HCT116 (cell line): ENCODE results near the gene DOLPP1. TPM values are rescaled to one million over a fixed set of nuclear protein-coding genes. Genes with fewer than 3 reads are reported as not detected.

Source experiments
- ATAC-seq: fragments of 200-7000 bp; cut with Tn5 transposase; 2 replicates; pipeline ENCODE4 v1.9.1; 2020; ENCODE audit warnings: mild to moderate bottlenecking, moderate library complexity
- BruUV-seq: library from RNA; stranded (reverse); fragments of 400-500 nt; replicated peaks from 2 replicates; lab custom pipeline; 2021; lab: Mats Ljungman, UMichigan
- CTCF ChIA-PET: fragments of 300-600 bp; sonication (Branson Sonifier 250); formaldehyde crosslinking; loops from one replicate; lab custom pipeline; 2021; ENCODE audit warnings: antibody characterized with exemption; lab: Charles Lee
- POLR2A ChIA-PET: fragments of 300-600, 350-600 bp; sonication (Branson Sonifier 250); formaldehyde crosslinking; loops from one replicate; lab custom pipeline; 2021; ENCODE audit warnings: antibody characterized with exemption; lab: Charles Lee
- RAD21 ChIA-PET, 2 experiments: fragments of 300-600 bp; sonication (Branson Sonifier 250); formaldehyde crosslinking; loops; one replicate each; lab custom pipeline; 2023; ENCODE audit warnings: low total read pairs in 2 of 2; ENCODE audit not compliant: uncharacterized antibody in 2 of 2, unreplicated experiment in 2 of 2, low non-redundant PET in 1 of 2; lab: Charles Lee
- DNase-seq: peaks from one replicate; pipeline ENCODE4 v3.0.0-alpha.2; 2010; ENCODE audit warnings: low read depth, low spot score
- H2AFZ ChIP-seq: fragments of 200-600 bp; shearing (Covaris generic), sonication (generic); 2 replicates; pipeline ENCODE4 v1.6.1; 2017; ENCODE audit warnings: low read depth, mixed run types, mixed read lengths, antibody characterized with exemption, low read length; ENCODE audit not compliant: poor library complexity, severe bottlenecking
- H3K27ac ChIP-seq: 2 replicates; pipeline ENCODE4 v1.5.1; 2012; ENCODE audit warnings: low read depth, low read length
- H3K27me3 ChIP-seq: fragments of 200-600 bp; sonication (generic); 2 replicates; pipeline ENCODE4 v1.6.1; 2016; ENCODE audit warnings: mixed run types, low read length, mixed read lengths; ENCODE audit not compliant: insufficient read depth
- H3K36me3 ChIP-seq, 2 experiments: fragments of 200-500 bp in 1 of 2; fragments of 200-600 bp in 1 of 2; sonication (Bioruptor generic) in 1 of 2; sonication (generic) in 1 of 2; 2 replicates each; pipeline versions ENCODE4 v1.5.1 to v1.6.1; 2014 to 2016; ENCODE audit warnings: low read length in 2 of 2, inconsistent platforms in 1 of 2, mixed read lengths in 1 of 2, mixed run types in 1 of 2; ENCODE audit not compliant: insufficient read depth in 2 of 2, control insufficient read depth in 1 of 2
- H3K4me1 ChIP-seq, 2 experiments: fragments of 200-600 bp in 1 of 2; sonication (generic) in 1 of 2; 2 replicates each; pipeline versions ENCODE4 v1.5.1 to v1.6.1; 2012 to 2017; ENCODE audit warnings: low read length in 2 of 2, inconsistent platforms in 1 of 2, mild to moderate bottlenecking in 1 of 2, mixed read lengths in 1 of 2, mixed run types in 1 of 2, moderate library complexity in 1 of 2; ENCODE audit not compliant: insufficient read depth in 2 of 2, control insufficient read depth in 1 of 2
- H3K4me2 ChIP-seq: fragments of 200-600 bp; sonication (generic); 2 replicates; pipeline ENCODE4 v1.6.1; 2017; ENCODE audit warnings: mixed run types, low read length, mixed read lengths
- H3K4me3 ChIP-seq, 2 experiments: fragments of 200-600 bp in 1 of 2; sonication (generic) in 1 of 2; replicated peaks in 1 of 2; 2 replicates each; pipeline ENCODE4 v1.5.1; 2011 to 2016; ENCODE audit warnings: low read length in 2 of 2, control low read depth in 1 of 2, low read depth in 1 of 2, mild to moderate bottlenecking in 1 of 2, mixed read lengths in 1 of 2, mixed run types in 1 of 2
- H3K79me2 ChIP-seq: fragments of 200-600 bp; sonication (generic); 2 replicates; pipeline ENCODE4 v1.6.1; 2017; ENCODE audit warnings: mild to moderate bottlenecking, mixed run types, low read length, moderate library complexity, mixed read lengths; ENCODE audit not compliant: insufficient read depth
- H3K9ac ChIP-seq: fragments of 200-600 bp; sonication (generic); 2 replicates; pipeline ENCODE4 v1.6.1; 2016; ENCODE audit warnings: low read length, mixed read lengths
- H3K9me2 ChIP-seq: fragments of 200-600 bp; sonication (generic), shearing (Covaris generic); 2 replicates; pipeline ENCODE4 v1.6.1; 2017; ENCODE audit warnings: mixed run types, mild to moderate bottlenecking, moderate library complexity; ENCODE audit not compliant: insufficient read depth
- H3K9me3 ChIP-seq, 2 experiments: fragments of 200-500 bp in 1 of 2; fragments of 200-600 bp in 1 of 2; sonication (Bioruptor generic) in 1 of 2; sonication (generic) in 1 of 2; 2 replicates each; pipeline ENCODE4 v1.6.1; 2014 to 2017; ENCODE audit warnings: low read length in 2 of 2, mixed read lengths in 2 of 2, inconsistent platforms in 1 of 2, low read depth in 1 of 2, mild to moderate bottlenecking in 1 of 2, mixed run types in 1 of 2, moderate library complexity in 1 of 2; ENCODE audit not compliant: control insufficient read depth in 1 of 2, insufficient read depth in 1 of 2
- H4K20me1 ChIP-seq: fragments of 200-600 bp; sonication (generic), shearing (Covaris generic); 2 replicates; pipeline ENCODE4 v1.6.1; 2017; ENCODE audit warnings: mixed run types, mild to moderate bottlenecking, moderate library complexity; ENCODE audit not compliant: insufficient read depth
- CTCF ChIP-seq, 3 experiments: fragments of 200-600 bp in 1 of 3; sonication (generic) in 1 of 3; IDR thresholded peaks in 2 of 3; conservative IDR thresholded peaks in 1 of 3; 2 replicates each; pipeline ENCODE4 v1.5.1; 2012 to 2017; ENCODE audit warnings: low read depth in 2 of 3, low read length in 2 of 3, antibody characterized with exemption in 1 of 3, borderline replicate concordance in 1 of 3, control low read depth in 1 of 3, mild to moderate bottlenecking in 1 of 3, mixed read lengths in 1 of 3, mixed run types in 1 of 3, moderate library complexity in 1 of 3; ENCODE audit not compliant: insufficient read depth in 1 of 3
- ELF1 ChIP-seq: IDR thresholded peaks from 2 replicates; pipeline ENCODE4 v1.6.1; 2012; ENCODE audit warnings: low read depth, borderline replicate concordance
- EZH2 ChIP-seq: fragments of 200-600 bp; sonication (generic); IDR thresholded peaks from 2 replicates; pipeline ENCODE4 v1.6.1; 2017; ENCODE audit warnings: antibody characterized with exemption, mixed run types
- EZH2phosphoT487 ChIP-seq: fragments of 200-600 bp; IDR thresholded peaks from 2 replicates; pipeline ENCODE4 v1.6.1; 2018; ENCODE audit warnings: antibody characterized with exemption, borderline replicate concordance
- JUND ChIP-seq: IDR thresholded peaks from 2 replicates; pipeline ENCODE4 v1.6.1; 2012
- MAX ChIP-seq: IDR thresholded peaks from 2 replicates; pipeline ENCODE4 v1.6.1; 2012
- POLR2A ChIP-seq: IDR thresholded peaks from 2 replicates; pipeline ENCODE4 v1.7.0; 2011; ENCODE audit warnings: borderline replicate concordance; ENCODE audit not compliant: insufficient read depth, insufficient read length; ENCODE audit errors: extremely low read depth
- POLR2AphosphoS5 ChIP-seq: IDR thresholded peaks from 2 replicates; pipeline ENCODE4 v1.6.1; 2011; ENCODE audit warnings: mild to moderate bottlenecking, low read depth, low read length, moderate library complexity
- RAD21 ChIP-seq: IDR thresholded peaks from 2 replicates; pipeline ENCODE4 v1.6.1; 2012; ENCODE audit warnings: low read depth, mild to moderate bottlenecking
- REST ChIP-seq: IDR thresholded peaks from 2 replicates; pipeline ENCODE4 v1.6.1; 2012; ENCODE audit warnings: low read depth
- SIN3A ChIP-seq: IDR thresholded peaks from 2 replicates; pipeline ENCODE4 v1.6.1; 2012; ENCODE audit warnings: low read depth
- SP1 ChIP-seq: IDR thresholded peaks from 2 replicates; pipeline ENCODE4 v1.6.1; 2012; ENCODE audit warnings: low read depth
- SRF ChIP-seq: IDR thresholded peaks from 2 replicates; pipeline ENCODE4 v1.6.1; 2012; ENCODE audit warnings: low read depth
- ZBTB33 ChIP-seq: IDR thresholded peaks from 2 replicates; pipeline ENCODE4 v1.6.1; 2011; ENCODE audit warnings: mild to moderate bottlenecking, low read length, moderate library complexity; ENCODE audit not compliant: insufficient replicate concordance; ENCODE audit errors: extremely low read depth
- ZNF274 ChIP-seq: fragments of 200-500 bp; sonication (Bioruptor generic); IDR thresholded peaks from 2 replicates; pipeline ENCODE4 v1.6.1; 2014; ENCODE audit warnings: mild to moderate bottlenecking, low read depth, low read length, inconsistent platforms
- intact Hi-C: fragments of 100-400 bp; cut with micrococcal nuclease; formaldehyde crosslinking; loops from 2 replicates; pipeline ENCODE4 v1.10.0; 2022
- total RNA-seq: library from RNA; stranded (reverse); gene quantifications from one replicate; pipeline ENCODE4 v1.2.1, GENCODE V29; 2021; ENCODE audit not compliant: unreplicated experiment

DOLPP1 gene
- total RNA-seq, 1 experiment from 2014 or later: 17.4 TPM

GRCh38 chr9:129080298-129080600, 662 bp upstream of the DOLPP1 start:
- CTCF ChIA-PET: interaction anchor here (2.3 kb wide), 1 partner anchor 544 kb away, joined by 8 read pairs; no protein-coding TSS in a partner anchor

More at GRCh38 chr9:129080298-129080600, 662 bp upstream of the DOLPP1 start:
- ChIA-PET POLR2A (interaction anchor here (0.9 to 1.8 kb wide), 3 partner anchors 10 to 98 kb away, joined by 3 to 5 read pairs (median 4); partner anchors contain the start of genes IER5L and SH3GLB2), RAD21 (interaction anchor here in 1 of 2 experiments (1.0 kb wide), 1 partner anchor 60 kb away, joined by 4 read pairs; no protein-coding TSS in a partner anchor)
- Histone ChIP-seq H3K27ac (no peak overlapping the region), H3K79me2 (peaks cover 31% of the 10 kb centered on the region), H3K4me1 (peaks cover 11 to 17% of the 10 kb centered on the region in 2 experiments), H3K4me3 (peak overlapping the region; percentile 50 to 95), H2AFZ (no peak overlapping the region), H3K36me3 (no peaks in the 10 kb centered on the region), H3K27me3 (no peaks in the 10 kb centered on the region), H3K9ac (peak overlapping the region; percentile 5; the same call in 1 of the 2 replicates), H3K9me2 (no peaks in the 10 kb centered on the region), H4K20me1 (no peaks in the 10 kb centered on the region), H3K4me2 (peak overlapping the region; percentile 65), H3K9me3 (no peaks in the 10 kb centered on the region)
- ATAC-seq (no peak), DNase-seq (no peak)
- TSS peak; percentile 66 for BruUV-seq
- intact Hi-C loops: loop anchor here (2.0 kb wide), 1 partner anchor 51 kb away; the partner anchor contains the start of gene SH3GLB2
- TF ChIP-seq SP1 (no peak), POLR2AphosphoS5 (no peak), MAX (no peak), REST (no peak), EZH2phosphoT487 (no peak), ELF1 (no peak), ZNF274 (no peak), JUND (no peak), SIN3A (no peak), SRF (no peak), POLR2A (no peak), CTCF (IDR thresholded peaks at IDR 0.05 in 2 of 3, conservative IDR thresholded peaks at IDR 0.05 in 1 of 3; ENCODE audit: borderline replicate concordance in 1 of 3, insufficient read depth in 1 of 3, low read depth in 2 of 3, low read length in 2 of 3) (no peak), EZH2 (no peak), ZBTB33 (no peak), RAD21 (no peak)
